ENCODE measurements around the gene DENND1A. TPM values are rescaled to one million over a fixed set of nuclear protein-coding genes. Genes with fewer than 3 reads are reported as not detected.

Gene DENND1A
- total and polyA plus RNA-seq, 12 donors, result 7.3 to 36.7 (median 19.6) TPM

DNA sequence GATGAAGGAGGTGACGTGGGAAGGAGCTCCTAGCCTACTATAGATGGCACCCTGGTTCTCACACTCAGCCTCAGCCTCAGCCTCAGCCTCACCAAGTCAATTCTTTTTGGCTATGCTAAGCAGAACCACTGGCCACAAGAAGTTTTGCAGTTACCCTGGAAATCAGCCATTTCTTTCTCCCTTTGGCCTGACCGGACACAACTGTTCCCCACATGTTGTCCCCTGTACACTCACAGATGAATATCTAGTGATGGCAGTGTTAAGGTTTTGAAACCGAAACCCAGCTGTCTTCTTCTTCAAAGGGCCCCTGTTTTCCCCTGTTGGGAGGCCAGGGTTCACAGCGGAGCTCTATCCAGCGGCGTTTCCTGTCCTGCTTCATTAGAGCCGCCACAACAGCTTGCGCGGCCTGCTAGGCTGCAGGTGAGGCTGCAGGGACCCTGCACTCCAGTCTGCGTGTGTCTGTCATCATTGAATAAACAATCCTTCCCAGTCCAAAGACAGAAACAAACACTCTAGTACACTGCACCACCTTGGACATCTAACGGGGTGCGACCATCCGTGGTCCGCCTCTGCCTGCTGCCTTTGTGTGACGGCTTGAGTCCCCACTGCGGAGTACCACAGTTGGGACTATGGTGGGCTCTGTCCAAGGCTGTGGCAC is 250.5 kb downstream of the DENND1A start:
- Histone ChIP-seq H3K9me3 (replicated peaks in 1 of 3) (no peaks in the 10 kb centered on the region), H3K4me3 (no peak overlapping the region), H3K4me1 (replicated peaks in 1 of 2) (no peaks in the 10 kb centered on the region), H3K27ac (no peak overlapping the region), H3K27me3 (no peaks in the 10 kb centered on the region), H3K36me3 (replicated peaks in 1 of 2) (no peaks in the 10 kb centered on the region)
- 87 to 97% (median 93%) methylated on average over 12 to 16 of the region's 16 CpGs for WGBS, 4 donors
- intact Hi-C loops (cut with DNase I), result no loop called here
- TF ChIP-seq POLR2A (IDR thresholded peaks at IDR 0.05), result no peak
- TF ChIP-seq, protein P1, sequence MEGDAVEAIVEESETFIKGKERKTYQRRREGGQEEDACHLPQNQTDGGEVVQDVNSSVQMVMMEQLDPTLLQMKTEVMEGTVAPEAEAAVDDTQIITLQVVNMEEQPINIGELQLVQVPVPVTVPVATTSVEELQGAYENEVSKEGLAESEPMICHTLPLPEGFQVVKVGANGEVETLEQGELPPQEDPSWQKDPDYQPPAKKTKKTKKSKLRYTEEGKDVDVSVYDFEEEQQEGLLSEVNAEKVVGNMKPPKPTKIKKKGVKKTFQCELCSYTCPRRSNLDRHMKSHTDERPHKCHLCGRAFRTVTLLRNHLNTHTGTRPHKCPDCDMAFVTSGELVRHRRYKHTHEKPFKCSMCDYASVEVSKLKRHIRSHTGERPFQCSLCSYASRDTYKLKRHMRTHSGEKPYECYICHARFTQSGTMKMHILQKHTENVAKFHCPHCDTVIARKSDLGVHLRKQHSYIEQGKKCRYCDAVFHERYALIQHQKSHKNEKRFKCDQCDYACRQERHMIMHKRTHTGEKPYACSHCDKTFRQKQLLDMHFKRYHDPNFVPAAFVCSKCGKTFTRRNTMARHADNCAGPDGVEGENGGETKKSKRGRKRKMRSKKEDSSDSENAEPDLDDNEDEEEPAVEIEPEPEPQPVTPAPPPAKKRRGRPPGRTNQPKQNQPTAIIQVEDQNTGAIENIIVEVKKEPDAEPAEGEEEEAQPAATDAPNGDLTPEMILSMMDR (IDR thresholded peaks at IDR 0.05), result no peak
- DNase-seq, result no peak

DNA sequence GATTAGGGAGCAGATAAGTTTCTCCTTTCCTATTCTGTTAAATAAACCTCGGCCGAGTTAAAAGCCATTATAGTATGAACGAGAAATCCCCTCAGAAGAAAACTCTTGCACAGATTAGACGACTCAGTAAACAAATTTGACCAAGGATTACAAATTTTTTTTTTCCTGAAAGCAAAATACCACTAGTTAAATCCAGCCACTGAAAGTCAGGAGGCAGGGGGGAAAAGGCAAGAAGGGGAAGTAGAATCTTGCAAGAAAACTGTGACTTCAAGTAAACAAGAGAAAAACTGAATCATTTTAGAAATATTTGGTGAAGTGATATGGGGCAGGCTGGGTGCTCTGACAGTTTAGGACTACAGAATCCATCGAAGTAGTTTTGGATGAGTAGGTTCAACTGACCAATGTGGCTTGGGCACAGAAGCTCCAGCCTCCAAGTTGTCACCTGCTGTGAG is 251.0 kb downstream of the DENND1A start:
- H3K4me1 ChIP-seq (replicated peaks in 1 of 2), result no peaks in the 10 kb centered on the region
- no peak overlapping the region for H3K4me3 ChIP-seq
- DNase-seq, result no peak
- no peaks in the 10 kb centered on the region for H3K36me3 ChIP-seq (replicated peaks in 1 of 2)
- H3K9me3 ChIP-seq (replicated peaks in 1 of 3), result no peaks in the 10 kb centered on the region
- no peak for TF ChIP-seq POLR2A (IDR thresholded peaks at IDR 0.05)
- TF ChIP-seq, protein P1 (IDR thresholded peaks at IDR 0.05), result no peak
- no peak overlapping the region for H3K27ac ChIP-seq
- no peaks in the 10 kb centered on the region for H3K27me3 ChIP-seq
- 66 to 79% (median 72%) methylated on average over 5 of the region's 5 CpGs for WGBS, 4 donors
- intact Hi-C loops (cut with DNase I), result no loop called here

DNA sequence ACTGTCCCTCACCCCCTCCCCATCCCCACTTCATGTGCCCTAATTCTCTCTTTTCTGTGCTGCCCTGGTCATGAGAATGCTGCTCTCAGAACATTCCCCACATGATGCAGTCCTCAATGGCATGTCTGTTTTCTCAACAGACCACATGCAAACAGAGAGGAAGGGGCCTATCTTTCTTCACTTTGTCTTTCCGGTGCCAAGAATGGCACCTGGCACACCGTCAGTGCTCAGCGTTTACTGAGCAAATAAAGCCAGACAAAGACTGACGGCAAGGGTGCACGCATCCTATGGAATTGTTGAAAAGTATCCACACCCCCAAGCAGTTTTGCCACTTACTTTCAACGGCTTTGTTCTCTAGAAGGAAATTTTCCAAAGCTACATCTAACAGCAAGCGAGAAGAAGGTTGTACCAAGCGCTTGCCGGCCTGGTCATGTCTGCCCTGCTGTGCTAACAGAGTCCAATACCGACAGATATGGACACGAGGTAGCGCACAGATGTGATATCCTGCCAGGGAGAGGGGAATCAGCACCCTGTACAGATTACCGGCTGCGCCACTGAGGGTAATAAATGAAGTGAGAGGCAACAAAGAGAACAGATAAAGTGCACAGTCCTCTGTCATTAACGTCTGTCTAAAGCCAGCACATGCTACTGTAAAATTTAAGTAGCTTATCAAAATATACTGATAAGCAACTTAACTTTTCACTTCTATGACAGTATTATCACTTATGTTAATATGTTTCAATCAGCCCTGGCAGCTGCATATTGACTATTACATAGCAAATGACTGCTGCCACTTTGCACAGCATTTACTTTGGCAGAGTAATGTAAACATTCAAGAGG is 251.7 kb downstream of the DENND1A start:
- Histone ChIP-seq H3K9me3 (replicated peaks in 1 of 3) (no peaks in the 10 kb centered on the region), H3K27me3 (no peaks in the 10 kb centered on the region), H3K36me3 (replicated peaks in 1 of 2) (no peaks in the 10 kb centered on the region), H3K4me1 (replicated peaks in 1 of 2) (no peaks in the 10 kb centered on the region), H3K4me3 (no peak overlapping the region), H3K27ac (no peak overlapping the region)
- 85 to 94% (median 88%) methylated on average over 15 of the region's 15 CpGs for WGBS, 4 donors
- DNase-seq, result no peak
- intact Hi-C loops (cut with DNase I), result no loop called here
- no peak for TF ChIP-seq POLR2A (IDR thresholded peaks at IDR 0.05)
- TF ChIP-seq, protein P1 (IDR thresholded peaks at IDR 0.05), result no peak

DNA sequence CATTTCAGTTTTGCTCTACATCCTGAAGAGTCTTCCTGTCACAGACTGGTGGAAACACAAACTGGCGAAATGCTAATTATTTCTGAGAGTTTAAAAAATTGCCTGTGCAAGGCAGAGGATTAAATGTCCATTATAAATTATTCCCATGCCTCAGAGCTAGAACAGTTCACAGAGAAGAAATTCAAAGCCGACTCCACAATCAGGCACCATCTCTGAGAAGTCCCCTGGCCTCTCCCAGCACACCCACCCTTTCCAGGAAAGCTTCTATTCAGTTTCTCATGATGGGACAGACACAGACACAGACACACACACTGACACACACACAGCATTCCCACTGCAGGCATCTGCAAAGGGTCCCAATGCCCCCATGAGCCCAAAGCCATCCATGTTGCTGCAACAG is 253.1 kb downstream of the DENND1A start:
- no peak for TF ChIP-seq POLR2A (IDR thresholded peaks at IDR 0.05)
- TF ChIP-seq, protein P1 (IDR thresholded peaks at IDR 0.05), result no peak
- WGBS, 4 donors, result 94 to 98% (median 97%) methylated on average over 2 of the region's 2 CpGs

More for the DNA sequence above, 253.1 kb downstream of the DENND1A start:
- H3K27ac ChIP-seq, result no peak overlapping the region
- no peak overlapping the region for H3K4me3 ChIP-seq
- intact Hi-C loops (cut with DNase I), result no loop called here
- H3K4me1 ChIP-seq (replicated peaks in 1 of 2), result no peaks in the 10 kb centered on the region
- no peaks in the 10 kb centered on the region for H3K36me3 ChIP-seq (replicated peaks in 1 of 2)
- no peaks in the 10 kb centered on the region for H3K9me3 ChIP-seq (replicated peaks in 1 of 3)
- DNase-seq, result no peak
- no peaks in the 10 kb centered on the region for H3K27me3 ChIP-seq

Data from adrenal gland (tissue), 12 donors.